Sigmoid colon (tissue), 4 donors: ENCODE data around the gene SLC9A9.

ENCODE experiments used
- CTCF ChIP-seq, 4 experiments: fragments of 450-650 bp in 3 of 4; fragments of 200-600 bp in 1 of 4; IDR thresholded peaks; one replicate each; pipeline ENCODE4 v1.5.1; 2016 to 2019; ENCODE audit warnings: antibody characterized with exemption in 4 of 4, mild to moderate bottlenecking in 3 of 4, moderate library complexity in 2 of 4
- EP300 ChIP-seq, 4 donors: sonication (generic); formaldehyde crosslinking; IDR thresholded peaks; one replicate each; pipeline ENCODE4 v1.6.1; 2017; ENCODE audit warnings: antibody characterized with exemption in 4 of 4
- POLR2A ChIP-seq, 2 donors: fragments of 450-650 bp; IDR thresholded peaks; one replicate each; pipeline ENCODE4 v1.6.1; 2016; ENCODE audit warnings: antibody characterized with exemption in 2 of 2, mild to moderate bottlenecking in 2 of 2, moderate library complexity in 2 of 2
- POLR2AphosphoS5 ChIP-seq, 4 donors: sonication (generic); formaldehyde crosslinking; IDR thresholded peaks; one replicate each; pipeline ENCODE4 v1.6.1; 2017; ENCODE audit warnings: antibody characterized with exemption in 4 of 4

- no peak for TF ChIP-seq CTCF (IDR thresholded peaks at IDR 0.05)
- TF ChIP-seq POLR2A (IDR thresholded peaks at IDR 0.05): no peak
- TF ChIP-seq EP300 (IDR thresholded peaks at IDR 0.05): no peak
- TF ChIP-seq POLR2AphosphoS5 (IDR thresholded peaks at IDR 0.05): no peak
These were observed 428.7 kb downstream of the SLC9A9 start for GRCh38 chr3:143419611-143420010.
